ENCODE measurements around the gene BABAM2.

- TF ChIP-seq HOXC10 (CRISPR knock-in tag; IDR thresholded peaks at IDR 0.05): no peak
- TF ChIP-seq SCRT1 (tag by site-specific recombination; IDR thresholded peaks at IDR 0.05; ENCODE audit: borderline replicate concordance): no peak
These were observed 87.3 kb downstream of the BABAM2 start for GRCh38 chr2:27977731-27978312.
